CD14-positive monocyte (primary cell): ENCODE data around the gene LENG9. TPM values are rescaled to one million over a fixed set of nuclear protein-coding genes. Genes with fewer than 3 reads are reported as not detected.

ENCODE experiments used
- DNase-seq, 3 donors: peaks; one replicate each; pipeline ENCODE4 v3.0.0-alpha.2; 2011 to 2022
- H2AFZ ChIP-seq: 2 replicates; pipeline ENCODE4 v1.6.0; 2012; ENCODE audit warnings: mild to moderate bottlenecking, low read depth, low read length, inconsistent platforms; ENCODE audit not compliant: insufficient read depth, poor library complexity, severe bottlenecking
- H3K27ac ChIP-seq, 2 donors: 1 replicate in 1 of 2; 2 replicates in 1 of 2; pipeline ENCODE4 v1.5.1; 2012 to 2013; ENCODE audit warnings: low read length in 2 of 2, control low read depth in 1 of 2, inconsistent platforms in 1 of 2, low read depth in 1 of 2, mild to moderate bottlenecking in 1 of 2
- H3K27me3 ChIP-seq, 2 donors: one replicate each; pipeline versions ENCODE4 v1.6.0 to v1.6.1; 2011 to 2013; ENCODE audit warnings: low read length in 2 of 2; ENCODE audit not compliant: control insufficient read depth in 2 of 2, insufficient read depth in 2 of 2
- H3K36me3 ChIP-seq, 2 donors: replicated peaks in 1 of 2; 1 replicate in 1 of 2; 2 replicates in 1 of 2; pipeline versions ENCODE4 v1.5.1 to v1.6.1; 2012 to 2013; ENCODE audit warnings: low read length in 2 of 2, control low read depth in 1 of 2, inconsistent platforms in 1 of 2, mild to moderate bottlenecking in 1 of 2; ENCODE audit not compliant: insufficient read depth in 2 of 2, control insufficient read depth in 1 of 2
- H3K4me1 ChIP-seq, 2 donors: 1 replicate in 1 of 2; 2 replicates in 1 of 2; pipeline versions ENCODE4 v1.5.1 to v1.6.1; 2012 to 2013; ENCODE audit warnings: low read length in 2 of 2, control low read depth in 1 of 2, inconsistent platforms in 1 of 2, mild to moderate bottlenecking in 1 of 2, moderate library complexity in 1 of 2; ENCODE audit not compliant: insufficient read depth in 2 of 2, control insufficient read depth in 1 of 2
- H3K4me2 ChIP-seq: replicated peaks from 2 replicates; pipeline ENCODE3; 2012; ENCODE audit warnings: low read length, moderate library complexity, mild to moderate bottlenecking; ENCODE audit not compliant: poor library complexity, severe bottlenecking; ENCODE audit errors: extremely low read depth
- H3K4me3 ChIP-seq, 3 experiments: fragments of 200-600 bp in 1 of 3; sonication (generic) in 1 of 3; replicated peaks in 1 of 3; 1 replicate in 2 of 3; 2 replicates in 1 of 3; pipeline ENCODE4 v1.5.1; 2011 to 2013; ENCODE audit warnings: low read length in 3 of 3, mild to moderate bottlenecking in 3 of 3, control low read depth in 2 of 3, low read depth in 2 of 3, inconsistent platforms in 1 of 3, moderate library complexity in 1 of 3
- H3K79me2 ChIP-seq: 2 replicates; pipeline ENCODE4 v1.6.0; 2012; ENCODE audit warnings: mild to moderate bottlenecking, control low read depth, inconsistent platforms, low read length, moderate library complexity; ENCODE audit not compliant: insufficient read depth
- H3K9ac ChIP-seq: 2 replicates; pipeline ENCODE4 v1.6.0; 2017; ENCODE audit warnings: low read length, mild to moderate bottlenecking; ENCODE audit not compliant: insufficient read depth, poor library complexity, severe bottlenecking
- H3K9me3 ChIP-seq, 2 donors: replicated peaks in 1 of 2; 1 replicate in 1 of 2; 2 replicates in 1 of 2; pipeline versions ENCODE4 v1.5.1 to v1.6.1; 2012 to 2013; ENCODE audit warnings: low read length in 2 of 2, control low read depth in 1 of 2; ENCODE audit not compliant: control insufficient read depth in 1 of 2, insufficient read depth in 1 of 2
- H4K20me1 ChIP-seq: 2 replicates; pipeline ENCODE4 v1.6.0; 2012; ENCODE audit warnings: mild to moderate bottlenecking, low read length, control low read depth, moderate library complexity; ENCODE audit not compliant: insufficient read depth
- H3K27ac Mint-ChIP-seq, 7 donors: one replicate each; pipeline ENCODE4 v1.8.0; 2020; ENCODE audit warnings: mild to moderate bottlenecking in 7 of 7, mixed read lengths in 7 of 7, moderate library complexity in 6 of 7, inconsistent platforms in 2 of 7
- H3K27me3 Mint-ChIP-seq, 3 donors: one replicate each; pipeline ENCODE4 v1.8.0; 2021 to 2022; ENCODE audit warnings: low read depth in 3 of 3, mild to moderate bottlenecking in 3 of 3, mixed read lengths in 3 of 3, moderate library complexity in 3 of 3, inconsistent platforms in 1 of 3
- H3K36me3 Mint-ChIP-seq, 2 donors: one replicate each; pipeline ENCODE4 v1.8.0; 2020; ENCODE audit warnings: mixed read lengths in 2 of 2, inconsistent platforms in 1 of 2, mild to moderate bottlenecking in 1 of 2
- H3K4me1 Mint-ChIP-seq: one replicate; pipeline ENCODE4 v1.8.0; 2020; ENCODE audit warnings: mild to moderate bottlenecking, mixed read lengths
- H3K4me3 Mint-ChIP-seq, 2 donors: one replicate each; pipeline ENCODE4 v1.8.0; 2020; ENCODE audit warnings: mild to moderate bottlenecking in 2 of 2, mixed read lengths in 2 of 2, moderate library complexity in 1 of 2
- H3K9me3 Mint-ChIP-seq, 7 donors: one replicate each; pipeline ENCODE4 v1.8.0; 2020 to 2022; ENCODE audit warnings: mixed read lengths in 7 of 7, mild to moderate bottlenecking in 6 of 7, moderate library complexity in 6 of 7, inconsistent platforms in 2 of 7
- WGBS: methylation state at CpG from one replicate; pipeline ENCODE4 v1.1.5; 2013; ENCODE audit warnings: missing lambda C conversion rate; ENCODE audit not compliant: insufficient coverage; 5-methylcytosine and 5-hydroxymethylcytosine counted together
- intact Hi-C, 2 donors: fragments of 100-400 bp; cut with micrococcal nuclease; formaldehyde crosslinking; loops; one replicate each; pipeline versions ENCODE4 v1.15.0 to v1.15.1; 2023
- polyA plus RNA-seq, 3 donors: library from polyadenylated mRNA; depleted of rRNA in 1 of 3; unstranded in 2 of 3; stranded (reverse) in 1 of 3; fragments of 300-500 nt in 2 of 3; fragments of >200 nt in 1 of 3; fragmentation: Illumina TruSeq in 2 of 3; gene quantifications; 1 replicate in 2 of 3; 2 replicates in 1 of 3; pipeline ENCODE4 v1.2.3, GENCODE V29; 2012 to 2021
- TF ChIP-seq, protein P1 (sequence below): fragments of 200-600 bp; IDR thresholded peaks from one replicate; pipeline ENCODE4 v1.8.0; 2022; ENCODE audit warnings: antibody characterized with exemption, mild to moderate bottlenecking

Gene LENG9
- polyA plus RNA-seq, 3 donors: 0.15 to 2.0 TPM; not detected in 1

DNA sequence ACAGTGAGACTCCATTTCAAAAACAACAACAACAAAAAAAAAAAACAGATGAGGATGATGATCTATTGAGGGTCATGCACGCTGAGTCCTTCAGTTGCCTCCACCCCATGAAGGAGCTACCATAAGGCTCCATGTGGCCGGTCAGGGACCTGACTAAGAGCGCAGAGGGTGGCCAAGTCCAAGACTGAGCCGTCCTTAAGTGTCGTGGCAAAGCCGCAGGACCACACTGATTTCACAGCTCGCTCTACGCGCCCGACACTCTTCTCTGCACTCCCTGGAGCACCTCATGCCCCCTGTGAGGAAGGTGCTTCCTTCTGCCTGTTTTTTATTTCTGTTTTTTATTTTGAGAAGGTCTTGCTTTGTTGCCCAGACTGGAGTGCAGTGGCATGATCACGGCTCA is 36.0 kb downstream of the LENG9 start:
- Mint-ChIP-seq H3K36me3 (no peaks in the 10 kb centered on the region), H3K9me3 (peaks cover 0 to 4% (median 2%) of the 10 kb centered on the region in 7 donors), H3K4me1 (peaks cover 3% of the 10 kb centered on the region), H3K27ac (no peak overlapping the region), H3K4me3 (no peak overlapping the region), H3K27me3 (peaks cover 34 to 71% (median 63%) of the 10 kb centered on the region in 3 donors)
- H3K36me3 ChIP-seq: no peaks in the 10 kb centered on the region
- intact Hi-C loops: no loop called here
- peaks cover 3 to 10% of the 10 kb centered on the region in 2 donors for H3K4me1 ChIP-seq
- H3K9me3 ChIP-seq: no peaks in the 10 kb centered on the region
- H3K79me2 ChIP-seq: no peaks in the 10 kb centered on the region
- DNase-seq: no peak
- H4K20me1 ChIP-seq: no peaks in the 10 kb centered on the region
- H3K4me3 ChIP-seq: no peak overlapping the region
- H3K4me2 ChIP-seq: no peak overlapping the region
- peaks cover 2 to 36% of the 10 kb centered on the region in 2 donors for H3K27me3 ChIP-seq
- WGBS: 94% methylated on average over 9 of the region's 11 CpGs
- H2AFZ ChIP-seq: no peak overlapping the region
- no peak overlapping the region for H3K9ac ChIP-seq
- TF ChIP-seq, protein P1, sequence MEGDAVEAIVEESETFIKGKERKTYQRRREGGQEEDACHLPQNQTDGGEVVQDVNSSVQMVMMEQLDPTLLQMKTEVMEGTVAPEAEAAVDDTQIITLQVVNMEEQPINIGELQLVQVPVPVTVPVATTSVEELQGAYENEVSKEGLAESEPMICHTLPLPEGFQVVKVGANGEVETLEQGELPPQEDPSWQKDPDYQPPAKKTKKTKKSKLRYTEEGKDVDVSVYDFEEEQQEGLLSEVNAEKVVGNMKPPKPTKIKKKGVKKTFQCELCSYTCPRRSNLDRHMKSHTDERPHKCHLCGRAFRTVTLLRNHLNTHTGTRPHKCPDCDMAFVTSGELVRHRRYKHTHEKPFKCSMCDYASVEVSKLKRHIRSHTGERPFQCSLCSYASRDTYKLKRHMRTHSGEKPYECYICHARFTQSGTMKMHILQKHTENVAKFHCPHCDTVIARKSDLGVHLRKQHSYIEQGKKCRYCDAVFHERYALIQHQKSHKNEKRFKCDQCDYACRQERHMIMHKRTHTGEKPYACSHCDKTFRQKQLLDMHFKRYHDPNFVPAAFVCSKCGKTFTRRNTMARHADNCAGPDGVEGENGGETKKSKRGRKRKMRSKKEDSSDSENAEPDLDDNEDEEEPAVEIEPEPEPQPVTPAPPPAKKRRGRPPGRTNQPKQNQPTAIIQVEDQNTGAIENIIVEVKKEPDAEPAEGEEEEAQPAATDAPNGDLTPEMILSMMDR: no peak
- no peak overlapping the region for H3K27ac ChIP-seq

DNA sequence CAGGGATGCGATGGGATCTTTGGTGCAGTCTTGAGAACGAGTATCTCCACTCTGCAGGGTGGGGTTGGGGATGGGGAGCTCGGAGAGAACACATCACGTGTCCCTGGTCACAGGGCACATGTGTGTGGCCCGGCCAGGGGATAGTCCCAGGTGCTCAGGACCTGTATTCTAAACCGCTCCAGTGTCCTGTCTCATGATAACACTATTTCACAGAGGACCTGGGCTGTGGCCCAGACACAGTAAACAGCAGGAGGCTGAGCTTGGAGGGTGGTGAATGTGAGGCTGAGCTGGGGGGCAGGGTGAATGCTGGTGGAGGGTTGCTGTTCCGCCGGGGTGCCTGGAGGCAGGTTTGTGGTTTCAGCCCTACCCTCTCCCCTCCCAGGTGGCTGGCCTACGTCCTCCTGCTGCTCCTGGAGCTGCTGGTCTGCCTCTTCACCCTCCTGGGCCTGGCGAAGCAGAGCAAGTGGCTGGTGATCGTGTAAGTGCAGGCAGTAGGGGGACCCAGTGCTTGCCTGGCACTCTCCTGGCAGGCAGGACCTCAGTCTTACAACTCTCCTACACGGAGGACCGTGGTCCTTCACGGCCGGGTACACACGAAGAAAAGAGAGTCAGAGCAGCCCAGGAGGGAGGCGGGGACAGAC is 37.2 kb downstream of the LENG9 start:
- Histone ChIP-seq H4K20me1 (no peaks in the 10 kb centered on the region), H3K36me3 (no peaks in the 10 kb centered on the region), H3K4me2 (no peak overlapping the region), H3K27ac (no peak overlapping the region), H3K9ac (no peak overlapping the region), H3K9me3 (no peaks in the 10 kb centered on the region), H3K4me1 (peaks cover 3 to 10% of the 10 kb centered on the region in 2 donors), H2AFZ (no peak overlapping the region), H3K27me3 (peaks cover 2 to 33% of the 10 kb centered on the region in 2 donors), H3K79me2 (no peaks in the 10 kb centered on the region), H3K4me3 (no peak overlapping the region)
- no peaks in the 10 kb centered on the region for H3K36me3 Mint-ChIP-seq
- no peak overlapping the region for H3K4me3 Mint-ChIP-seq
- DNase-seq: no peak
- H3K27ac Mint-ChIP-seq: no peak overlapping the region
- peaks cover 0 to 4% (median 2%) of the 10 kb centered on the region in 7 donors for H3K9me3 Mint-ChIP-seq
- H3K27me3 Mint-ChIP-seq: peaks cover 28 to 64% (median 54%) of the 10 kb centered on the region in 3 donors
- 78% methylated on average over 10 of the region's 17 CpGs for WGBS
- intact Hi-C loops: no loop called here
- peaks cover 3% of the 10 kb centered on the region for H3K4me1 Mint-ChIP-seq
- TF ChIP-seq, protein P1: no peak
